ENCODE data around the gene PROK2.

Gene PROK2

GRCh38 chr3:71809321-71810026, 24.5 kb upstream of the PROK2 start:
- Histone ChIP-seq H3K4me3 (ENCODE audit: low read length in 2 of 2) (no peak overlapping the region), H3K27me3 (ENCODE audit: control insufficient read depth in 1 of 2, insufficient read depth in 2 of 2, low read length in 2 of 2) (peaks cover 0 to 4% of the 10 kb centered on the region in 2 donors), H3K9ac (ENCODE audit: low read length in 2 of 2) (no peak overlapping the region), H3K27ac (ENCODE audit: low read length) (no peak overlapping the region), H3K4me1 (ENCODE audit: control insufficient read depth, insufficient read depth, low read length) (no peaks in the 10 kb centered on the region), H3K36me3 (ENCODE audit: control insufficient read depth in 2 of 2, insufficient read depth in 2 of 2, low read length in 2 of 2) (no peaks in the 10 kb centered on the region), H3K9me3 (ENCODE audit: control insufficient read depth in 2 of 2, low read length in 2 of 2) (no peaks in the 10 kb centered on the region)

DNA sequence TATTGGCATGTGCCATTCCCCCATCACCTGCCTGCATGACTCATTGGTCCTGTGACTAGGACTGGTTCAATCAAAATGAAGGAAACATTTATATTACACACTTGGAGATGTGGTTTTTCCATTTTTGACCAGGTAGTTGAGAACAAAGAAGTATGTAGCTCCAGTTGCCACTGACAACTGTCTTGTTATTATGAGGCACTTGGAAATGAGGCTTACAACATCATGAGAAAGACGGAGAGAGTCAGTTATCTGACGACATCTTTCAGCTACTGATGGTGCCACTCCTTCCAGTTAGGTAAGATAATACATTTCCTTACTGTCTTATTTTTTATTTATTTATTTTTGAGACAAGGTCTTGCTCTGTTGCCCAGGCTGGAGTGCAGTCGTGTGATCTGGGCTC, 21.8 kb upstream of the PROK2 start:
- Histone ChIP-seq H3K27me3 (ENCODE audit: control insufficient read depth in 1 of 2, insufficient read depth in 2 of 2, low read length in 2 of 2) (peaks cover 0 to 7% of the 10 kb centered on the region in 2 donors), H3K4me3 (ENCODE audit: low read length in 2 of 2) (no peak overlapping the region), H3K4me1 (ENCODE audit: control insufficient read depth, insufficient read depth, low read length) (no peaks in the 10 kb centered on the region), H3K9ac (ENCODE audit: low read length in 2 of 2) (no peak overlapping the region), H3K36me3 (ENCODE audit: control insufficient read depth in 2 of 2, insufficient read depth in 2 of 2, low read length in 2 of 2) (no peaks in the 10 kb centered on the region), H3K9me3 (ENCODE audit: control insufficient read depth in 2 of 2, low read length in 2 of 2) (no peaks in the 10 kb centered on the region), H3K27ac (ENCODE audit: low read length) (no peak overlapping the region)

- no peak overlapping the region for H3K4me3 ChIP-seq (ENCODE audit: low read length in 2 of 2)
- H3K9me3 ChIP-seq (ENCODE audit: control insufficient read depth in 2 of 2, low read length in 2 of 2): no peaks in the 10 kb centered on the region
- H3K9ac ChIP-seq (ENCODE audit: low read length in 2 of 2): no peak overlapping the region
- no peaks in the 10 kb centered on the region for H3K4me1 ChIP-seq (ENCODE audit: control insufficient read depth, insufficient read depth, low read length)
- H3K27me3 ChIP-seq (ENCODE audit: control insufficient read depth in 1 of 2, insufficient read depth in 2 of 2, low read length in 2 of 2): peaks cover 0 to 10% of the 10 kb centered on the region in 2 donors
- no peaks in the 10 kb centered on the region for H3K36me3 ChIP-seq (ENCODE audit: control insufficient read depth in 2 of 2, insufficient read depth in 2 of 2, low read length in 2 of 2)
- no peak overlapping the region for H3K27ac ChIP-seq (ENCODE audit: low read length)
These were observed 20.7 kb upstream of the PROK2 start for GRCh38 chr3:71805691-71806090.

- Histone ChIP-seq H3K9ac (ENCODE audit: low read length in 2 of 2) (no peak overlapping the region), H3K27ac (ENCODE audit: low read length) (no peak overlapping the region), H3K4me1 (ENCODE audit: control insufficient read depth, insufficient read depth, low read length) (no peaks in the 10 kb centered on the region), H3K4me3 (ENCODE audit: low read length in 2 of 2) (no peak overlapping the region), H3K9me3 (ENCODE audit: control insufficient read depth in 2 of 2, low read length in 2 of 2) (no peaks in the 10 kb centered on the region), H3K36me3 (ENCODE audit: control insufficient read depth in 2 of 2, insufficient read depth in 2 of 2, low read length in 2 of 2) (no peaks in the 10 kb centered on the region), H3K27me3 (ENCODE audit: control insufficient read depth in 1 of 2, insufficient read depth in 2 of 2, low read length in 2 of 2) (peaks cover 0 to 11% of the 10 kb centered on the region in 2 donors)
These were observed 20.3 kb upstream of the PROK2 start for GRCh38 chr3:71805199-71805598.

GRCh38 chr3:71803248-71803647, 18.3 kb upstream of the PROK2 start:
- Histone ChIP-seq H3K27ac (ENCODE audit: low read length) (no peak overlapping the region), H3K27me3 (ENCODE audit: control insufficient read depth in 1 of 2, insufficient read depth in 2 of 2, low read length in 2 of 2) (peaks cover 0 to 11% of the 10 kb centered on the region in 2 donors), H3K9ac (ENCODE audit: low read length in 2 of 2) (no peak overlapping the region), H3K36me3 (ENCODE audit: control insufficient read depth in 2 of 2, insufficient read depth in 2 of 2, low read length in 2 of 2) (no peaks in the 10 kb centered on the region), H3K9me3 (ENCODE audit: control insufficient read depth in 2 of 2, low read length in 2 of 2) (no peaks in the 10 kb centered on the region), H3K4me1 (ENCODE audit: control insufficient read depth, insufficient read depth, low read length) (no peaks in the 10 kb centered on the region), H3K4me3 (ENCODE audit: low read length in 2 of 2) (no peak overlapping the region)

- Histone ChIP-seq H3K36me3 (ENCODE audit: control insufficient read depth in 2 of 2, insufficient read depth in 2 of 2, low read length in 2 of 2) (no peaks in the 10 kb centered on the region), H3K4me1 (ENCODE audit: control insufficient read depth, insufficient read depth, low read length) (no peaks in the 10 kb centered on the region), H3K27me3 (ENCODE audit: control insufficient read depth in 1 of 2, insufficient read depth in 2 of 2, low read length in 2 of 2) (peaks cover 0 to 11% of the 10 kb centered on the region in 2 donors), H3K9me3 (ENCODE audit: control insufficient read depth in 2 of 2, low read length in 2 of 2) (no peaks in the 10 kb centered on the region), H3K9ac (ENCODE audit: low read length in 2 of 2) (no peak overlapping the region), H3K27ac (ENCODE audit: low read length) (no peak overlapping the region), H3K4me3 (ENCODE audit: low read length in 2 of 2) (no peak overlapping the region)
These were observed 17.0 kb upstream of the PROK2 start for GRCh38 chr3:71801986-71802385.

- no peaks in the 10 kb centered on the region for H3K36me3 ChIP-seq (ENCODE audit: control insufficient read depth in 2 of 2, insufficient read depth in 2 of 2, low read length in 2 of 2)
- peaks cover 0 to 12% of the 10 kb centered on the region in 2 donors for H3K27me3 ChIP-seq (ENCODE audit: control insufficient read depth in 1 of 2, insufficient read depth in 2 of 2, low read length in 2 of 2)
- no peaks in the 10 kb centered on the region for H3K9me3 ChIP-seq (ENCODE audit: control insufficient read depth in 2 of 2, low read length in 2 of 2)
- H3K4me1 ChIP-seq (ENCODE audit: control insufficient read depth, insufficient read depth, low read length): no peaks in the 10 kb centered on the region
- H3K9ac ChIP-seq (ENCODE audit: low read length in 2 of 2): no peak overlapping the region
- H3K27ac ChIP-seq (ENCODE audit: low read length): no peak overlapping the region
- no peak overlapping the region for H3K4me3 ChIP-seq (ENCODE audit: low read length in 2 of 2)
These were observed 15.1 kb upstream of the PROK2 start for GRCh38 chr3:71800023-71800422.

GRCh38 chr3:71797455-71797854, 12.5 kb upstream of the PROK2 start:
- no peak overlapping the region for H3K27ac ChIP-seq (ENCODE audit: low read length)
- peaks cover 0 to 9% of the 10 kb centered on the region in 2 donors for H3K27me3 ChIP-seq (ENCODE audit: control insufficient read depth in 1 of 2, insufficient read depth in 2 of 2, low read length in 2 of 2)
- no peaks in the 10 kb centered on the region for H3K36me3 ChIP-seq (ENCODE audit: control insufficient read depth in 2 of 2, insufficient read depth in 2 of 2, low read length in 2 of 2)
- H3K4me1 ChIP-seq (ENCODE audit: control insufficient read depth, insufficient read depth, low read length): no peaks in the 10 kb centered on the region
- no peak overlapping the region for H3K9ac ChIP-seq (ENCODE audit: low read length in 2 of 2)
- no peaks in the 10 kb centered on the region for H3K9me3 ChIP-seq (ENCODE audit: control insufficient read depth in 2 of 2, low read length in 2 of 2)
- no peak overlapping the region for H3K4me3 ChIP-seq (ENCODE audit: low read length in 2 of 2)

DNA sequence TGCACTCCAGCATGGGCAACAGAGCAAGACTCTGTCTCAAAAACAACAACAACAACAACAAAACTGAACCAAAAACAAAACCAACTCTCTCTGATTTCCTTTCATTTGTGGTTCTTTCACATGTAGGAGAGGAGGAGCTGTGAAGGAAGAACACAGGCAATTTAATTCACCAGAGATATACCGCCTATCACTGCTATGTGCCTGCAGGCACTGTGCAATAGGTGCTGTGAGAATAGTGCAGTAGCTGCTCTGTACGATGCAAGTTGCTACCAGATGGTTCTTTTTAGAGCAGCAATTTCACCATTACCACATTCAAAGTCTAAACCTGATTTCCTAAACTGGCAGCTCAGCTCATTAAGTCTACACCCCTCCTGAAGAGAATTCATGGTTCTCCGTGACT, 11.3 kb upstream of the PROK2 start:
- H3K27ac ChIP-seq (ENCODE audit: low read length): no peak overlapping the region
- H3K9ac ChIP-seq (ENCODE audit: low read length in 2 of 2): no peak overlapping the region
- no peak overlapping the region for H3K4me3 ChIP-seq (ENCODE audit: low read length in 2 of 2)
- no peaks in the 10 kb centered on the region for H3K36me3 ChIP-seq (ENCODE audit: control insufficient read depth in 2 of 2, insufficient read depth in 2 of 2, low read length in 2 of 2)
- H3K27me3 ChIP-seq (ENCODE audit: control insufficient read depth in 1 of 2, insufficient read depth in 2 of 2, low read length in 2 of 2): peaks cover 0 to 6% of the 10 kb centered on the region in 2 donors
- H3K9me3 ChIP-seq (ENCODE audit: control insufficient read depth in 2 of 2, low read length in 2 of 2): no peaks in the 10 kb centered on the region
- H3K4me1 ChIP-seq (ENCODE audit: control insufficient read depth, insufficient read depth, low read length): no peaks in the 10 kb centered on the region

DNA sequence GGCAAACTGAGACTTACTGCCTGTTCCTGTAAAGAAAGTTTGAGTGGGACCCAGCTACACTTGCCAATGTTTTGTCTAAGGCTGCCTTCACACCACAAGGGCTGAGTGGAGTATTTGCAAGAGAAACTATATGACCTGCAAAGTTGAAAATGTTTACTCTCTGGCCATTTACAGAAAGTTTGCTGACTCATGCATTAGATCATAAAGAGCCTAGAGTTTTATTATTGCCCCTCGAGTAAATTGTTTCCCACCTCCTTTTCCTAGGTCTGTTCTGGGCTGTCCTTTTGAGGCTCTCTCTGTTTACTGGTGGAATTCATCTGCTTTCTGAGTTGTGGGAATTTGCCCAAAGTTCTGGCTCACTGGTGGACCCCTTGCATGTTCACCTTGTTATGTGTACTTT, 6.7 kb upstream of the PROK2 start:
- Histone ChIP-seq H3K9me3 (ENCODE audit: control insufficient read depth in 2 of 2, low read length in 2 of 2) (no peaks in the 10 kb centered on the region), H3K27ac (ENCODE audit: low read length) (no peak overlapping the region), H3K4me3 (ENCODE audit: low read length in 2 of 2) (no peak overlapping the region), H3K36me3 (ENCODE audit: control insufficient read depth in 2 of 2, insufficient read depth in 2 of 2, low read length in 2 of 2) (no peaks in the 10 kb centered on the region), H3K4me1 (ENCODE audit: control insufficient read depth, insufficient read depth, low read length) (no peaks in the 10 kb centered on the region), H3K9ac (ENCODE audit: low read length in 2 of 2) (no peak overlapping the region), H3K27me3 (ENCODE audit: control insufficient read depth in 1 of 2, insufficient read depth in 2 of 2, low read length in 2 of 2) (peaks cover 4 to 7% of the 10 kb centered on the region in 2 donors)

DNA sequence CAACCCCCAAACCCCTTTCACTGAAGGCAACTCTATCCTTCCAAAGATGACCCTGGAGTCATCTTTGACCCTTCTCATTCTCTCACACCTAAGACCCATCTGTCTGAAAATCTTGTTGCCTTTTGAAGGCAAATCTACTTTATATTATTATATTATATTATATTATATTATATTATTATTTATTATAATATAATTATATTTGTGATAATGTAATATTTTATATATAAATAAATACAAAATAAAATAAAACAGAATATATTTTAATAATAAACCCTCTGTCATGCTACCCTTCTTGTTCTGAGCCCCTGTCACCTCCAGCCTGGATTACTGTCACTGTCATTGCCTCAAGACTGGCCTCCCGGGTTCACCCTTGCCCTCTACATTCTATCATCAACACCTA, 5.0 kb upstream of the PROK2 start:
- H3K9me3 ChIP-seq (ENCODE audit: control insufficient read depth in 2 of 2, low read length in 2 of 2): no peaks in the 10 kb centered on the region
- peaks cover 16 to 17% of the 10 kb centered on the region in 2 donors for H3K27me3 ChIP-seq (ENCODE audit: control insufficient read depth in 1 of 2, insufficient read depth in 2 of 2, low read length in 2 of 2)
- H3K27ac ChIP-seq (ENCODE audit: low read length): no peak overlapping the region
- peaks cover 4% of the 10 kb centered on the region for H3K4me1 ChIP-seq (ENCODE audit: control insufficient read depth, insufficient read depth, low read length)
- H3K9ac ChIP-seq (ENCODE audit: low read length in 2 of 2): no peak overlapping the region
- H3K36me3 ChIP-seq (ENCODE audit: control insufficient read depth in 2 of 2, insufficient read depth in 2 of 2, low read length in 2 of 2): no peaks in the 10 kb centered on the region
- no peak overlapping the region for H3K4me3 ChIP-seq (ENCODE audit: low read length in 2 of 2)

All from stomach smooth muscle (tissue), 2 donors.